WTC11 (cell line): Measurements from ENCODE around the gene PNO1.

Experiments used
- ATF1 ChIP-seq: sonication (generic); formaldehyde crosslinking; IDR thresholded peaks from 2 replicates; pipeline ENCODE4 v1.8.1; 2023; ENCODE audit warnings: mild to moderate bottlenecking, moderate library complexity, missing genetic modification reagents
- CREM ChIP-seq: sonication (generic); formaldehyde crosslinking; IDR thresholded peaks from 2 replicates; pipeline ENCODE4 v1.8.1; 2022; ENCODE audit warnings: mild to moderate bottlenecking, missing genetic modification reagents, moderate library complexity
- EMX1 ChIP-seq: fragments of 250-450 bp; sonication (Bioruptor Pico); IDR thresholded peaks from 2 replicates; pipeline ENCODE4 v1.8.0; 2021; ENCODE audit warnings: mild to moderate bottlenecking
- NFYB ChIP-seq: sonication (generic); formaldehyde crosslinking; conservative IDR thresholded peaks from 2 replicates; pipeline ENCODE4 v1.8.0; 2022; ENCODE audit warnings: low read depth, missing genetic modification reagents
- ZNF671 ChIP-seq: fragments of 250-450 bp; sonication (Bioruptor Pico); IDR thresholded peaks from 2 replicates; pipeline ENCODE4 v1.8.0; 2021; ENCODE audit warnings: mild to moderate bottlenecking
- TF ChIP-seq, protein P1 (sequence below): sonication (generic); formaldehyde crosslinking; IDR thresholded peaks from 2 replicates; pipeline ENCODE4 v1.8.1; 2023; ENCODE audit warnings: mild to moderate bottlenecking, missing genetic modification reagents, moderate library complexity
- TF ChIP-seq, protein P2 (sequence below): fragments of 200-600 bp; IDR thresholded peaks from 2 replicates; pipeline ENCODE4 v1.8.0; 2022; ENCODE audit warnings: antibody characterized with exemption
- TF ChIP-seq, protein P3 (sequence below): fragments of 250-450 bp; sonication (Bioruptor Pico); conservative IDR thresholded peaks from 2 replicates; pipeline ENCODE4 v1.9.0; 2021; ENCODE audit warnings: mild to moderate bottlenecking
- TF ChIP-seq, protein P4 (sequence below): sonication (generic); formaldehyde crosslinking; IDR thresholded peaks from 2 replicates; pipeline ENCODE4 v1.8.1; 2022; ENCODE audit warnings: low read depth, missing genetic modification reagents, borderline replicate concordance
- TF ChIP-seq, protein P5 (sequence below): sonication (generic); formaldehyde crosslinking; IDR thresholded peaks from 2 replicates; pipeline ENCODE4 v1.8.0; 2022; ENCODE audit warnings: mild to moderate bottlenecking, missing genetic modification reagents
- TF ChIP-seq, protein P6 (sequence below): sonication (generic); formaldehyde crosslinking; IDR thresholded peaks from 2 replicates; pipeline ENCODE4 v1.8.1; 2023; ENCODE audit warnings: mild to moderate bottlenecking, missing genetic modification reagents

DNA sequence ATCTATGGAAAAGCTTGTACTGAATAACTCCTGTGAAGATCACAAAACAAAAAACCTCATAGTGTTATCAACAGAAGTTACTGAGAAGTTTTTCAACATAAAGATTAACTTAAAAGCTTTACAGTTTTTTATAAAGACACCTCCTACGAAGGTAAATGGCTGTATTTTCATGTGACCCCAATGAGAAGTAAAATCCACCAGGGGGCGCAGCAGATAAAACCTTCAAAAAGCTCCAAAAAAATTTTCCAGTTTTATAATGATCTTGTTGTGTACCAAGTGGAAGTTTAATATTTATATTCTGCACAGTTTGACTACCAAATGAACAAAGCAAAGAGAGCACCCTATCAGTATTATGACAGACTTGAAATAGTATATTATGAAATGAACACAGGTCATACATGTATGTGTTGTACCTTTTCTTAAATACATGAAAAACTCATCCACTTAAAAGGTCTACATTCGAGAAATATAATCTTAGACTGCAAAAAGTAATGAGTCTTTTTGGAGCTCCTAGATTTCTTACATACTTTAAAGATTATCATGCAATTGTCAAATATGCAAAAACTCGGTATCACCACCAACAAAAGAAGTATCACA, 38.5 kb downstream of the PNO1 start:
- TF ChIP-seq, protein P1, sequence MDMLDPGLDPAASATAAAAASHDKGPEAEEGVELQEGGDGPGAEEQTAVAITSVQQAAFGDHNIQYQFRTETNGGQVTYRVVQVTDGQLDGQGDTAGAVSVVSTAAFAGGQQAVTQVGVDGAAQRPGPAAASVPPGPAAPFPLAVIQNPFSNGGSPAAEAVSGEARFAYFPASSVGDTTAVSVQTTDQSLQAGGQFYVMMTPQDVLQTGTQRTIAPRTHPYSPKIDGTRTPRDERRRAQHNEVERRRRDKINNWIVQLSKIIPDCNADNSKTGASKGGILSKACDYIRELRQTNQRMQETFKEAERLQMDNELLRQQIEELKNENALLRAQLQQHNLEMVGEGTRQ (CRISPR knock-in tag), result no peak
- TF ChIP-seq, protein P2, sequence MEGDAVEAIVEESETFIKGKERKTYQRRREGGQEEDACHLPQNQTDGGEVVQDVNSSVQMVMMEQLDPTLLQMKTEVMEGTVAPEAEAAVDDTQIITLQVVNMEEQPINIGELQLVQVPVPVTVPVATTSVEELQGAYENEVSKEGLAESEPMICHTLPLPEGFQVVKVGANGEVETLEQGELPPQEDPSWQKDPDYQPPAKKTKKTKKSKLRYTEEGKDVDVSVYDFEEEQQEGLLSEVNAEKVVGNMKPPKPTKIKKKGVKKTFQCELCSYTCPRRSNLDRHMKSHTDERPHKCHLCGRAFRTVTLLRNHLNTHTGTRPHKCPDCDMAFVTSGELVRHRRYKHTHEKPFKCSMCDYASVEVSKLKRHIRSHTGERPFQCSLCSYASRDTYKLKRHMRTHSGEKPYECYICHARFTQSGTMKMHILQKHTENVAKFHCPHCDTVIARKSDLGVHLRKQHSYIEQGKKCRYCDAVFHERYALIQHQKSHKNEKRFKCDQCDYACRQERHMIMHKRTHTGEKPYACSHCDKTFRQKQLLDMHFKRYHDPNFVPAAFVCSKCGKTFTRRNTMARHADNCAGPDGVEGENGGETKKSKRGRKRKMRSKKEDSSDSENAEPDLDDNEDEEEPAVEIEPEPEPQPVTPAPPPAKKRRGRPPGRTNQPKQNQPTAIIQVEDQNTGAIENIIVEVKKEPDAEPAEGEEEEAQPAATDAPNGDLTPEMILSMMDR, result peak; percentile 71
- TF ChIP-seq, protein P3, sequence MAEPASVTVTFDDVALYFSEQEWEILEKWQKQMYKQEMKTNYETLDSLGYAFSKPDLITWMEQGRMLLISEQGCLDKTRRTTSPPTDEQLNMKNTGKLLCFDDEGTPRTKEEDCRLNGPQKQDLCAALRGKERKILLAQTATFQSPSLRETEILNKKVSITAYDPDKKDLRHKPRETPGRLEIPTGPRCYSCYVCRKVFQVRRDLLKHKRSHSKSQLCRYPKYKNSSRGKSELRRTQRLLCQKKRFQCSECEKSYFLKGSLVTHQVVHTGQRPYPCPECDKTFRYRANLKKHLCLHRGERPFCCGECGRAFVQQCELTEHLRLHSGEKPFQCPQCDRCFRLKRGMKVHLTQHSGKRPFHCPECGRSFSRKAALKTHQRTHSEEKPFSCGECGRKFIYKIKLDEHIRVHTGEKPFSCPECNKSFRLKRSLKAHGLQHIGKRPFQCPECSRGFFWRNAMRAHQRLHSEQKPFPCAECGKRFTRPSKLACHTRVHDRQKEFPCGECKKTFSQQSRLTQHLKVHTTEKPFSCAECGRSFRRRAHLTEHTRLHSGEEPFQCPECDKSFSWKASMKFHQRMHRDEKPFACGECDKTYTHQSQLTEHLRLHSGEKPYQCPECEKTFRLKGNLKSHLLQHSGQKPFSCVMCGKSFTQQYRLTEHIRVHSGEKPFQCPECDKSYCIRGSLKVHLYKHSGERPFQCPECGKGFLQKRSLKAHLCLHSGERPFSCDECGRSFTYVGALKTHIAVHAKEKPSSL (CRISPR knock-in tag), result no peak
- TF ChIP-seq ATF1 (CRISPR knock-in tag) (no peak), ZNF671 (no peak), NFYB (CRISPR knock-in tag) (no peak), CREM (CRISPR knock-in tag) (no peak), EMX1 (CRISPR knock-in tag) (no peak)
- TF ChIP-seq, protein P4, sequence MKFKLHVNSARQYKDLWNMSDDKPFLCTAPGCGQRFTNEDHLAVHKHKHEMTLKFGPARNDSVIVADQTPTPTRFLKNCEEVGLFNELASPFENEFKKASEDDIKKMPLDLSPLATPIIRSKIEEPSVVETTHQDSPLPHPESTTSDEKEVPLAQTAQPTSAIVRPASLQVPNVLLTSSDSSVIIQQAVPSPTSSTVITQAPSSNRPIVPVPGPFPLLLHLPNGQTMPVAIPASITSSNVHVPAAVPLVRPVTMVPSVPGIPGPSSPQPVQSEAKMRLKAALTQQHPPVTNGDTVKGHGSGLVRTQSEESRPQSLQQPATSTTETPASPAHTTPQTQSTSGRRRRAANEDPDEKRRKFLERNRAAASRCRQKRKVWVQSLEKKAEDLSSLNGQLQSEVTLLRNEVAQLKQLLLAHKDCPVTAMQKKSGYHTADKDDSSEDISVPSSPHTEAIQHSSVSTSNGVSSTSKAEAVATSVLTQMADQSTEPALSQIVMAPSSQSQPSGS (CRISPR knock-in tag), result no peak
- TF ChIP-seq, protein P5, sequence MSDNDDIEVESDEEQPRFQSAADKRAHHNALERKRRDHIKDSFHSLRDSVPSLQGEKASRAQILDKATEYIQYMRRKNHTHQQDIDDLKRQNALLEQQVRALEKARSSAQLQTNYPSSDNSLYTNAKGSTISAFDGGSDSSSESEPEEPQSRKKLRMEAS (CRISPR knock-in tag), result no peak
- TF ChIP-seq, protein P6, sequence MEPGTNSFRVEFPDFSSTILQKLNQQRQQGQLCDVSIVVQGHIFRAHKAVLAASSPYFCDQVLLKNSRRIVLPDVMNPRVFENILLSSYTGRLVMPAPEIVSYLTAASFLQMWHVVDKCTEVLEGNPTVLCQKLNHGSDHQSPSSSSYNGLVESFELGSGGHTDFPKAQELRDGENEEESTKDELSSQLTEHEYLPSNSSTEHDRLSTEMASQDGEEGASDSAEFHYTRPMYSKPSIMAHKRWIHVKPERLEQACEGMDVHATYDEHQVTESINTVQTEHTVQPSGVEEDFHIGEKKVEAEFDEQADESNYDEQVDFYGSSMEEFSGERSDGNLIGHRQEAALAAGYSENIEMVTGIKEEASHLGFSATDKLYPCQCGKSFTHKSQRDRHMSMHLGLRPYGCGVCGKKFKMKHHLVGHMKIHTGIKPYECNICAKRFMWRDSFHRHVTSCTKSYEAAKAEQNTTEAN (CRISPR knock-in tag), result no peak
